ENCODE measurements around the gene BAIAP2. TPM values are rescaled to one million over a fixed set of nuclear protein-coding genes. Genes with fewer than 3 reads are reported as not detected.
"Not testable (repeated sequence)": the region's sequence is repeated elsewhere in the genome, so short reads cannot be mapped to it uniquely, and the experiment has no call there.

BAIAP2 gene
- total and polyA plus RNA-seq, 8 donors, result 21.1 to 263 (median 56.3) TPM

GRCh38 chr17:81153340-81153803, 118.4 kb downstream of the BAIAP2 start:
- Histone ChIP-seq H3K27me3 (peaks cover 0 to 3% (median 0%) of the 10 kb centered on the region in 3 donors), H3K27ac (no peak overlapping the region)
- TF ChIP-seq EP300 (IDR thresholded peaks at IDR 0.05), result no peak
- no peak for TF ChIP-seq POLR2A (IDR thresholded peaks at IDR 0.05)
- no peak for TF ChIP-seq CTCF (IDR thresholded peaks at IDR 0.05)
- no peak for TF ChIP-seq POLR2AphosphoS5 (IDR thresholded peaks at IDR 0.05)

GRCh38 chr17:81154016-81154415, 119.1 kb downstream of the BAIAP2 start:
- H3K4me1 ChIP-seq; H3K9me3 ChIP-seq; H3K4me3 ChIP-seq; H3K36me3 ChIP-seq; intact Hi-C loops (cut with DNase I; ENCODE audit: low total_unique reads); DNase-seq; H3K27ac ChIP-seq; H3K27me3 ChIP-seq: not testable (repeated sequence)
- 86 to 95% (median 90%) methylated on average over 9 of the region's 9 CpGs for WGBS, 5 donors

More at GRCh38 chr17:81153340-81153803, 118.4 kb downstream of the BAIAP2 start:
- Histone ChIP-seq H3K4me3 (no peak overlapping the region), H3K9me3 (no peaks in the 10 kb centered on the region), H3K36me3 (no peaks in the 10 kb centered on the region), H3K4me1 (peaks cover 0 to 6% (median 0%) of the 10 kb centered on the region in 4 donors)
- intact Hi-C loops (cut with DNase I; ENCODE audit: low total_unique reads), result no loop called here
- WGBS, 5 donors, result 81 to 87% (median 85%) methylated on average over 17 of the region's 17 CpGs
- no peak for DNase-seq

- no peak overlapping the region for H3K27ac ChIP-seq
- H3K4me3 ChIP-seq, result no peak overlapping the region
- H3K9me3 ChIP-seq, result no peaks in the 10 kb centered on the region
- H3K4me1 ChIP-seq, result peaks cover 0 to 9% (median 0%) of the 10 kb centered on the region in 4 donors
- intact Hi-C loops (cut with DNase I; ENCODE audit: low total_unique reads), result no loop called here
- TF ChIP-seq EP300 (IDR thresholded peaks at IDR 0.05) (no peak), CTCF (IDR thresholded peaks at IDR 0.05) (no peak), POLR2AphosphoS5 (IDR thresholded peaks at IDR 0.05) (no peak), POLR2A (IDR thresholded peaks at IDR 0.05) (no peak)
- no peak for DNase-seq
- no peaks in the 10 kb centered on the region for H3K36me3 ChIP-seq
- WGBS, 5 donors, result 91 to 93% (median 92%) methylated on average over 18 of the region's 18 CpGs
- H3K27me3 ChIP-seq, result peaks cover 0 to 3% (median 0%) of the 10 kb centered on the region in 3 donors
Measured at GRCh38 chr17:81154961-81155360, 120.0 kb downstream of the BAIAP2 start.

- 90 to 93% (median 93%) methylated on average over 25 to 38 of the region's 38 CpGs for WGBS, 5 donors
- Histone ChIP-seq H3K27ac (no peak overlapping the region), H3K9me3 (no peaks in the 10 kb centered on the region), H3K36me3 (no peaks in the 10 kb centered on the region), H3K4me3 (no peak overlapping the region), H3K27me3 (peaks cover 0 to 8% (median 0%) of the 10 kb centered on the region in 3 donors), H3K4me1 (peaks cover 0 to 3% (median 0%) of the 10 kb centered on the region in 4 donors)
- TF ChIP-seq CTCF (IDR thresholded peaks at IDR 0.05), result no peak
- TF ChIP-seq EP300 (IDR thresholded peaks at IDR 0.05), result no peak
- DNase-seq, result no peak
- intact Hi-C loops (cut with DNase I; ENCODE audit: low total_unique reads), result no loop called here
Measured at GRCh38 chr17:81156866-81157805, 122.2 kb downstream of the BAIAP2 start.
